Measurements from ENCODE around the gene DCUN1D1.

DCUN1D1 gene

DNA sequence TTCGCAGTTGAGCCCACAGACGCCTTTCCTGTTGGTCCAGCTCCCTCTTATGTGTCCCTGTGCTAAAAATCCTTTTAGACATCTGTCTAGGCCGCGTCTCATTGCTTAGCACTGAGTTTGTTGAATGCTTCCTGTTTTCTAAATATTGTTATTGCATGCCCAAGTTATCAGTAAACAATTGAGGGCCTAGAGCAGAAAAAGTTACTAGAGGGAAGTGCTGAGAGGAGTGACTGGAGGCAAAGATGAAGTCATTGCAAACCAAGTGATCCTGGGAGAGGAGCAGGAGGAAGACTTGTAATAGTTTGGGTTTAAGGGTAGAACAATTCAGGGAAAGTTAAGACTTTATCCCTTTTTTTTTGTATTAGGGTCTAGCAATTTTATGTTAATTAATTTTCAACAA, 88.1 kb downstream of the DCUN1D1 start:
- DNase-seq (ENCODE audit: low read depth in 2 of 2) = no peak

DNA sequence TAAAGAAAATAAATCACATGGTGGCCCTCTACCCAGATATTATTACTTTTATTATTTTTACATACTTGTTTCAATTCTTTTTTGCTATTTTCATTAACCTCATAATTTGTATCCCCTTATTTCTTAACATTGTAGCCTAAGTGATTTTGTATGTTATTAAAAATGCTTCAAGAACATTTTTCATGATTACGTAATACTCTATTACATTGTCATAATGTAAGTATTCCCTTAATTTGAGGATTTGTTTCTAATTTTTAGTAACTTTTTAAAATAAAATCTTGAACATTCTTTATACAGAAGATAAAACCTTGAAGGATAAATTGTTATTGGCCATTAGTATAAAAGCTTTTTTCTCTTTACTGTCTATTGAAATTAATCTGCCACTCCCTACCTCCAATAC, 89.0 kb downstream of the DCUN1D1 start:
- no peak for DNase-seq (ENCODE audit: low read depth in 2 of 2)

DNA sequence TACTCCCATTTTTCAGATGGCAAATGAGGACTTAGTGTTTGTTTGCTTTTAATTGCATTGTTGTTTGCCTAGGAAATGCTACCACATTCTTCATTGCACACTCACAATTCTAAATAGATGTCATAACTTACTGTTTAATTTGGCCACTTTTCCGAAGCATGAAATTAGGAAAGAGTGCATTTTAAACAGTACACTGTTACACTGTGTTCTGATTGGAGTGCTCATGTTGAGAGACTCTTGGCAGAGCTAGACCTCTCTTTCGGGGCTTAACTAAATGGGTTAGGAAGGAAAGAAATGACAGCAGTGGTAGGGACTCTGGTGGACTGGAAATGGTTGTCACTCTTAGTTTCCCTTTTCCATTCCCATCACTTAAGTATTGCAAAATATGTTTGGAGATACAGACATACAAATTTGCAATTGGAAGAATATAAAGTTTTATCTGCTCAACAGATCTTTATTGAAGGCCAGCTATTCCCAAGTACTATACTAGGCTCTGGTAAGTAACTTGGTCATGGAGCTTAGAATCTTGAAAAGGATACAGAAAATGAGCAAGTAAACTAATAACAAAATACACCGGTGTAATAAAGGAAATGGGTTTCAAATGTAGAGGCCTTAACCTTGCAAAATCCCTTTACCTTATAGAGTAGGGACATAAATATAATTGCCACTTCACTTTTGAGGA, 90.2 kb downstream of the DCUN1D1 start:
- DNase-seq (ENCODE audit: low read depth in 2 of 2) = no peak
